GM12801 (cell line): ENCODE results near the gene AK5.

Experiments used
- CTCF ChIP-seq: IDR thresholded peaks from one replicate; pipeline ENCODE4 v1.5.1; 2011; ENCODE audit warnings: control low read depth; ENCODE audit not compliant: insufficient read length; ENCODE audit errors: extremely low read depth

AK5 gene

GRCh38 chr1:77542813-77543420 lies 261.1 kb downstream of the AK5 start:
- TF ChIP-seq CTCF: no peak

GRCh38 chr1:77543822-77544448 lies 262.1 kb downstream of the AK5 start:
- TF ChIP-seq CTCF: no peak

GRCh38 chr1:77544845-77545244 lies 263.0 kb downstream of the AK5 start:
- TF ChIP-seq CTCF: no peak

GRCh38 chr1:77545970-77546369 lies 264.2 kb downstream of the AK5 start:
- TF ChIP-seq CTCF: no peak

- no peak for TF ChIP-seq CTCF
Observed at GRCh38 chr1:77546890-77547289, 265.1 kb downstream of the AK5 start.

GRCh38 chr1:77548285-77548684 lies 266.5 kb downstream of the AK5 start:
- no peak for TF ChIP-seq CTCF

GRCh38 chr1:77550135-77550534 lies 268.3 kb downstream of the AK5 start:
- TF ChIP-seq CTCF: no peak
